Measurements from ENCODE around the gene CEP57.
A peak's percentile ranks its signal among the peaks of the same experiment; 100 is the strongest.
"Not testable (repeated sequence)": the region's sequence is repeated elsewhere in the genome, so short reads cannot be mapped to it uniquely, and the experiment has no call there.

The CEP57 gene

GRCh38 chr11:95799546-95799945 lies 9.2 kb downstream of the CEP57 start:
- no peak for DNase-seq

- no peak for DNase-seq
These were observed 10.1 kb downstream of the CEP57 start for GRCh38 chr11:95800438-95800837.

GRCh38 chr11:95802806-95803205 lies 12.5 kb downstream of the CEP57 start:
- no peak for DNase-seq

GRCh38 chr11:95803973-95804372 lies 13.7 kb downstream of the CEP57 start:
- DNase-seq = no peak

- DNase-seq = no peak
These were observed 15.6 kb downstream of the CEP57 start for GRCh38 chr11:95805869-95806268.

- not testable (repeated sequence) for DNase-seq
These were observed 16.2 kb downstream of the CEP57 start for GRCh38 chr11:95806464-95806863.

- DNase-seq = not testable (repeated sequence)
These were observed 20.8 kb downstream of the CEP57 start for GRCh38 chr11:95811052-95811451.

- no peak for DNase-seq
These were observed 25.7 kb downstream of the CEP57 start for GRCh38 chr11:95816037-95816436.

- DNase-seq = no peak
These were observed 31.3 kb downstream of the CEP57 start for GRCh38 chr11:95821640-95822039.

- DNase-seq = no peak
These were observed 37.4 kb downstream of the CEP57 start for GRCh38 chr11:95827696-95828095.

GRCh38 chr11:95829580-95830259 lies 39.4 kb downstream of the CEP57 start:
- DNase-seq = no peak

- DNase-seq = no peak
These were observed 41.0 kb downstream of the CEP57 start for GRCh38 chr11:95831198-95831883.

GRCh38 chr11:95832763-95833162 lies 42.5 kb downstream of the CEP57 start:
- DNase-seq = no peak

- DNase-seq = no peak
These were observed 43.1 kb downstream of the CEP57 start for GRCh38 chr11:95833378-95833777.

- DNase-seq = peak; percentile 31
These were observed 45.1 kb downstream of the CEP57 start for GRCh38 chr11:95835351-95835750.

- peak; percentile 81 for DNase-seq
These were observed 45.6 kb downstream of the CEP57 start for GRCh38 chr11:95835768-95836488.

- DNase-seq = no peak
These were observed 54.9 kb downstream of the CEP57 start for GRCh38 chr11:95845167-95845566.

- DNase-seq = peak; percentile 34
These were observed 59.0 kb downstream of the CEP57 start for GRCh38 chr11:95849087-95849825.

GRCh38 chr11:95850137-95850536 lies 59.8 kb downstream of the CEP57 start:
- no peak for DNase-seq

- DNase-seq = no peak
These were observed 62.8 kb downstream of the CEP57 start for GRCh38 chr11:95853138-95853537.

- DNase-seq = no peak
These were observed 63.6 kb downstream of the CEP57 start for GRCh38 chr11:95853862-95854261.

GRCh38 chr11:95854362-95854761 lies 64.1 kb downstream of the CEP57 start:
- not testable (repeated sequence) for DNase-seq

- not testable (repeated sequence) for DNase-seq
These were observed 69.7 kb downstream of the CEP57 start for GRCh38 chr11:95860024-95860423.

Data from NCI-H1105 treated with DMSO at 0.1 percent for 48 hours (cell line).